NCI-H1417 (cell line): Measurements from ENCODE around the gene TIAM2.
"Not testable (repeated sequence)": the region's sequence is repeated elsewhere in the genome, so short reads cannot be mapped to it uniquely, and the experiment has no call there.

Source experiments
- DNase-seq, 3 experiments: peaks; one replicate each; lab custom pipeline; 2025; lab: John Stamatoyannopoulos, UW

TIAM2 gene

DNA sequence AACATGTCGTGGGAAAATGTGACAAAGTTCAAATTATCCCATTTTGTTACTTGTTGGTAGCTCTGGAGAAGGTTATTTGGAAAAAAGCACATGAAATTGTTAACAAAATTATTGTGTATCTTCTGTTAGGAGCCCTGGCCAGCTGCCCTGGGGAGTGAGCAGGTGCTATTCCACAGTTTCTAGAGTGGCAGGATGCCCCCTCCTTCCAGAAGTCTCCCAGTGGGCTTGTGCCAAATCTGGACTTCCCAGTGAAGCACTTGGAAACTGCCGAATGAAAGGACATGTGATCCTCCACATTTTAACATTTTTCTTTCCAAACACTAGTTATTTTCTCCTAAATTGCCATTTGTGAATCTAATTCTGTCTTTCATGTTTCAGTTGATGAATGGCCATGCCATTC lies 201.8 kb downstream of the TIAM2 start:
- DNase-seq: peak in 1 of 3 experiments; percentile 29

GRCh38 chr6:155197932-155198331 lies 202.8 kb downstream of the TIAM2 start:
- no peak for DNase-seq

GRCh38 chr6:155200012-155200411 lies 204.9 kb downstream of the TIAM2 start:
- no peak for DNase-seq

- DNase-seq: peak in 2 of 3 experiments; percentile 73 to 97
Measured at GRCh38 chr6:155201461-155202226, 206.5 kb downstream of the TIAM2 start.

DNA sequence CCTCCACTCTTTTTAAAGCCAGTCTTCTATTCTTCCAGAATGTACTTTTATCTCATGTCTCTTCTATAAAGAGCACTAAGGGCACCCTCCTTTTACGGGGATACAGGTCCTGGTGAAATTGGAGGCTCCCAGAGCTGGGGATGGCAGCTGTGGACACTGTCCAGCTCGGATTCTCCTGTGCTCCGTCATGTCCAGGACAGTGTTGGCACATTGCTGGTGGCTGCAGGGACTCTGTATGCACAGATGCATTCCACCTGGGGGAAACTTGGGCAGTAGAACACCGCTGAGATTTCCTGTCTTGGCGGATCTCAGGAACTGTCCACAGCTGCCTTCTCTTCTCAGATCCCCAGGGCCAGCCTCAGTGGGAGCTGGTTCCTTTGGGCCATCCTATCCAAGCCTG lies 212.1 kb downstream of the TIAM2 start:
- no peak for DNase-seq

- no peak for DNase-seq
Measured at GRCh38 chr6:155212106-155212505, 217.0 kb downstream of the TIAM2 start.

DNA sequence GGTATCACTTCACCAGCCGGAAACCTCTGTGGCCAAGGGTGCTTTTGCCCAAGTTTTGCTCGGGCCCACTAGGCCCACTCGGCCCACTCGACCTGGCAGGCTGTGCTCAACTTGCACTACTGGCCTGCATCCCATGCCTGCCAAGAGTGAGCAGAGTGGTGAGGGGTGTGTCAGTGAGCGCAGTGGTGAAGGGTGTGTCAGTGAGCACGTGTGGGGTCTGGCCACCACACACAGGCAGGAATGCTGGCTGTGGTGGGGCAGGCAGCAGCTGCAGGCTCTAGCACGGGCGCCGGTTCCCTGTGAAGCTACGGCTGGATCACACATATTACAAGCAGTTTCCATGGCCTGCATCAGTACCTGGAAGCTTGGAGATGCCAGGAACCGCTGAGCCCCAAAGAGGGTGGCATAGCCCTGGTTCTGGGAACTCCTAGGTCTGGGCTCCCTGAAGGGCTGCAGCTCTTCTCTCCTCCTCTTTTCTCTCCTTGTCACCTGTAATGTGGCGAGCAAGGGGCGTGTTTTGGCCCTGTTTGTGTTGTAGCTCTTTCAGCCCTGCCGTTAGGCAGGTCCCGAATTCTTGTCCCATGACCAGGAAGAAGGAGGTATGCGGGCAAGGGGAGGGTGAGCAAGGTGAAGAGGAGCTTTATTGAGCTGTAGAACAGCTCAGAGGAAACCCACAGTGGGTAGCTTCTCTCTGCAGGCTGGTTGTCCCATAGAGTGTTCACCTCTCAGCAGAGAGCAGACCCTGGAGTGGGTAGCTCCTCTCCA lies 217.7 kb downstream of the TIAM2 start:
- DNase-seq: no peak

DNA sequence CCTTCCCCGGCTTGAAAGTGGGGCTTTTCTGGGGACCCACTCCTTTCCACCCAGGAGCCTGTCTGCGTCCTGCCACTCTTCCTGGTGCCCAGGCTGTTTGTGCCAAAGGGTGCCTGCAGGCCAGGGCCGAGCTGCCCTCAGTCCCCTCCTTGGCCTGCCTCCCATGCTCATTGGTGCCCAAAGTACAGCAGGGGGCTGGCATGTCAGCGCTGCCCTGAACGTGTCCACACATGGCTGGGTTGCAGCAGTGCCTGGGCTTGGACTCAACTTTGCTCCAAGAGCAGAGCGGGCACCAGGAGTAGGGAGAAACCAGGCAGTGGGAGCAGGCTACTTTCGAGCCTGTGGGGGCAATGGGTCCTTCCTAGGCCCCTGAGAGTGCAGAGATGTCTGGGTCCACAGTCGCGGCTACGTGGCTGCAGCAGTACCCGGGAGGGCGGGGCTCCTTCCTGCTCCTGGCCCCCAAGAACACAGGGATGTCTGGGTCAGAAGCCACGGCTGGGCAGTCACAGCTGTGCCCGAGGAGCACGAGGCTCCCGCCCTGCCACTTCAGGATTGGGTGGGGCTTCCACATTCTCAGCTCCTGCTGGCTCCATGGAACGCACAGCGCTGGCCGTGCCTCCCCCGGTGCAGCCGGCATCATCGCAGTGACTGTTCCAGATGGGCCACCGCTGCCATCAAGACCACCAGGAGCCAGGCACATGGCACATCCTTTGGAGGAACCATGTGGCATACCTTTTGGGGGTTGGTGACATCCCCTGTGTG lies 218.7 kb downstream of the TIAM2 start:
- DNase-seq: no peak

DNA sequence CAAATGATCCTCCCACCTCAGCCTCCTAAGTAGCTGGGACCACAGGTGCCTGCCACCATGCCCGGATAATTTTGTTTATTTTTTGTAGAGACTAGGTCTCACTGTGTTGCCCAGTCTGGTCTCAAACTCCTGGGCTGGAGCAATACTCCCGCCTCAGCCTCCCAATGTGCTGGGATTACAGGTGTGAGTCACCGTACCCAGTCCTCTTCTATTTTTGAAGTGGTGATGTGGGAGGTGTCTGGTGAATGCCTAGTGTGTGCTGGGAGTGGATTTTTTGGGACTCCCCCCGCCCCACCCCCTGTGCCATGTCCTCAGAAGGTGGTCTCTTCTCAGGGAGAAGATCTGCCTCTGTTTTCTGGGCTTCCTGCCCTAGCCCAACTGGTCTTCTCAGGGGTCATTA lies 220.8 kb downstream of the TIAM2 start:
- peak in 1 of 3 experiments; percentile 71 for DNase-seq

- DNase-seq: peak in 2 of 3 experiments; percentile 92 to 98
Measured at GRCh38 chr6:155216312-155217046, 221.4 kb downstream of the TIAM2 start.

- DNase-seq: not testable (repeated sequence)
Measured at GRCh38 chr6:155218711-155219110, 223.6 kb downstream of the TIAM2 start.

- DNase-seq: no peak
Measured at GRCh38 chr6:155219299-155219698, 224.2 kb downstream of the TIAM2 start.

GRCh38 chr6:155219858-155220301 lies 224.8 kb downstream of the TIAM2 start:
- no peak for DNase-seq

GRCh38 chr6:155221086-155221485 lies 226.0 kb downstream of the TIAM2 start:
- DNase-seq: no peak

GRCh38 chr6:155222506-155222905 lies 227.4 kb downstream of the TIAM2 start:
- no peak for DNase-seq

GRCh38 chr6:155223646-155224451 lies 228.7 kb downstream of the TIAM2 start:
- DNase-seq: peak in 2 of 3 experiments; percentile 54 to 67

DNA sequence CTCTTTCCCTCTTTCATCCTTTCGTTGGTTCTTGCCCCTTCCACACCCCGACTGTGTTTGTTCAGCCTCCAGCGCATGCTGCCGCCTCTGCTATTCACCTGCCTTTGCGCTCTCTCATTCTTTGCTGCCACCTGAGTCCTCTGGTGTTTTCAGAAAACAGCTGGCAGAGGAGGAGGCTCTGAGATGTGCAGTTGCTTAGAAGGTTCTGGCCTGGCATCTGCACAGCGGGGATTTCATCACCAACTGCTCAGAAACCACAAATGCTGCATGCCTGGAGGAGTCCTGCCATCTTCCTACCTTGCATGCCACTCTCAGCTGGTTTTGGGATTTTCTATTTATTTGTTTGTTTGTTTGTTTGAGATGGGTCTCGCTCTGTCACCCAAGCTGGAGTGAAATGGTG lies 229.5 kb downstream of the TIAM2 start:
- peak in 2 of 3 experiments; percentile 43 to 53 for DNase-seq

DNA sequence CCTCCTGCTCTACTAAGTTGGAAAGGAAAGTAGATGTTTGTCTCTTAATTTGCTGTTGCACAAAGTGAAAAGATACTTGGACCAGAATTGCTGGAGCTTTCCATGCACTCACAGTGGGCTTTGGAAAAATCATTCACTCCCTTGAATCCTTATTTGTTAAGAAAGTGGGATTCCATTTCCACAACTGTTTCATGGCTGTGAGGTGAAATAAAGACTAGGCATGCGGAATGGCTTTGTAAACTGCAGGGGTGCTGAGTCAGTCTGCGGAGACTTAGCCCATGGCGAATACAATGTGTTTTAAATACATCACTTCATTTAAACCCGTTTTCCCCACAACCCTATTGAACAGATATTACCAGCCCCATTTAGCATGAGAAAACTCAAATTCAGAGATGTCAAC lies 231.9 kb downstream of the TIAM2 start:
- DNase-seq: no peak

DNA sequence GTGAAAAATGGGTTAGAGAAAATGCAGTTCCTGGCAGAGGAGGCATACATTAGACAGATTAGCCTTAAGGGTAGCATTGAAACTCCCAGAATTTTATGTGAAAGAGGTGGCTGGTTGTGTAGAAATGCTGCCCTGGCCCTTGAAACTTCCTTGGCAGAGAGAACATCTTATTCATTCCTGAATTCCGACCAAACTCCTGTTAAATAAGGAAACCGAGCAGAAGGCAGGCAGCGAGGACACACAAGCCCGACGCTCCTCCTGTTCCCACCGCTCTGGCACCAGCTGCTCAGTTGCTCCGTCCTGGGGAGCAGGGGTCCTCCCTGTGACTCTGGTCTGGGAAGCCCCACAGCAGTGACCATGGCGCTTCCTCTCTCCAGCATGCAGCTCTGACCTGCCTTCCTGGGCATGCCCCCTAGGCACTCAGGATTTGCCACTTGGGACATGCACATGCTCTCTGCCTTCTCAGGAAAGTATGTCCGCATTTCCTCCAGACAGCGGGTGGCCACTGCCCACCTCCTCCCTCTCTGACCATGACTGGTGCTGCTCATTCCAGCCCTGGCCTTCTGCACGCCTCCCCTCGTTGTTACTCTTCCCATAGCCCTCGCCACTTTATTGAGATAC lies 233.5 kb downstream of the TIAM2 start:
- DNase-seq: no peak

DNA sequence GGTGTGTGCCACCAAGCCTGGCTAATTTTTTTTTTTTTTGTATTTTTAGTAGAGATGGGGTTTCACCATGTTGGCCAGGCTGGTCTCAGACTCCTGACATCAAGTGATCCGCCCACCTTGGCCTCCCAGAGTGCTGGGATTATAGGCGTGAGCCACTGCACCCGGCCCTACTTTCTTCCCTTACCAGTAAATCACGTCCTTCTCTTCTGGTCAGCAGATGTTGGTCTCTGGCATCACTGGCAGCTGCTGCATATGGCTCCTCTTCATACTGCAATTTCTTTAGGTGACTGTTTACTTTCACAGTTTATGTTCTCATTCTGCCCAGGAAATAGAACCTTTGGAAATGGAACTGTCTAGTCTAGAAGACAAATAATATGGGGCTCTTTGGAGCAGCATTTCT lies 235.9 kb downstream of the TIAM2 start:
- DNase-seq: peak in 1 of 3 experiments; percentile 29
